NCI-H146 treated with DMSO at 0.1 percent for 48 hours (cell line): ENCODE measurements around the gene C3orf52.

Experiments used
- DNase-seq: peaks from one replicate; lab custom pipeline; 2025; ENCODE audit not compliant: unreplicated experiment; lab: John Stamatoyannopoulos, UW

The C3orf52 gene

GRCh38 chr3:112085735-112086075 lies 484 bp upstream of the C3orf52 start:
- no peak for DNase-seq

- peak; percentile 25 for DNase-seq
Measured at GRCh38 chr3:112086875-112087524, 811 bp downstream of the C3orf52 start.

GRCh38 chr3:112087746-112088145 lies 1.6 kb downstream of the C3orf52 start:
- no peak for DNase-seq

- DNase-seq: no peak
Measured at GRCh38 chr3:112088944-112089343, 2.8 kb downstream of the C3orf52 start.

- peak; percentile 81 for DNase-seq
Measured at GRCh38 chr3:112089956-112090886, 4.0 kb downstream of the C3orf52 start.

- DNase-seq: peak; percentile 92
Measured at GRCh38 chr3:112090887-112091586, 4.8 kb downstream of the C3orf52 start.

- DNase-seq: peak; percentile 35
Measured at GRCh38 chr3:112092496-112093179, 6.4 kb downstream of the C3orf52 start.

- DNase-seq: no peak
Measured at GRCh38 chr3:112093180-112093522, 7.0 kb downstream of the C3orf52 start.

- DNase-seq: no peak
Measured at GRCh38 chr3:112095731-112096130, 9.5 kb downstream of the C3orf52 start.

- no peak for DNase-seq
Measured at GRCh38 chr3:112096176-112096575, 10.0 kb downstream of the C3orf52 start.

- no peak for DNase-seq
Measured at GRCh38 chr3:112097378-112097777, 11.2 kb downstream of the C3orf52 start.

GRCh38 chr3:112101916-112102315 lies 15.7 kb downstream of the C3orf52 start:
- peak; percentile 69 for DNase-seq

GRCh38 chr3:112104774-112105173 lies 18.6 kb downstream of the C3orf52 start:
- DNase-seq: no peak

GRCh38 chr3:112109322-112109721 lies 23.1 kb downstream of the C3orf52 start:
- peak; percentile 95 for DNase-seq

- peak; percentile 79 for DNase-seq
Measured at GRCh38 chr3:112111785-112112402, 25.7 kb downstream of the C3orf52 start.

- no peak for DNase-seq
Measured at GRCh38 chr3:112114576-112115160, 28.5 kb downstream of the C3orf52 start.

- DNase-seq: no peak
Measured at GRCh38 chr3:112115161-112115739, 29.1 kb downstream of the C3orf52 start.

- no peak for DNase-seq
Measured at GRCh38 chr3:112115806-112116383, 29.7 kb downstream of the C3orf52 start.

- DNase-seq: no peak
Measured at GRCh38 chr3:112116748-112117186, 30.6 kb downstream of the C3orf52 start.

GRCh38 chr3:112117415-112117814 lies 31.2 kb downstream of the C3orf52 start:
- DNase-seq: no peak
